Loucy (cell line): ENCODE measurements around the gene MTMR12.

Source experiments
- H2AFZ ChIP-seq: fragments of 200-600 bp; sonication (generic); 2 replicates; pipeline ENCODE4 v1.6.0; 2016; ENCODE audit warnings: antibody characterized with exemption, mild to moderate bottlenecking, low read length, moderate library complexity
- H3F3A ChIP-seq: fragments of 200-600 bp; 2 replicates; pipeline ENCODE4 v1.6.0; 2016; ENCODE audit warnings: antibody characterized with exemption, low read depth, mild to moderate bottlenecking
- H3K27me3 ChIP-seq: fragments of 200-600 bp; sonication (generic); 2 replicates; pipeline ENCODE4 v1.6.1; 2014; ENCODE audit warnings: low read length, mild to moderate bottlenecking; ENCODE audit not compliant: insufficient read depth, poor library complexity, severe bottlenecking
- H3K36me3 ChIP-seq: fragments of 200-600 bp; sonication (generic); 2 replicates; pipeline ENCODE4 v1.6.1; 2016; ENCODE audit warnings: low read length; ENCODE audit not compliant: insufficient read depth
- H3K4me1 ChIP-seq: fragments of 200-600 bp; sonication (generic); 2 replicates; pipeline ENCODE4 v1.5.1; 2014; ENCODE audit warnings: low read length, mild to moderate bottlenecking; ENCODE audit not compliant: insufficient read depth, poor library complexity, severe bottlenecking
- H3K4me2 ChIP-seq: fragments of 200-600 bp; sonication (generic); 2 replicates; pipeline ENCODE4 v1.6.0; 2014; ENCODE audit warnings: antibody characterized with exemption, low read length, low read depth, mild to moderate bottlenecking; ENCODE audit not compliant: poor library complexity, severe bottlenecking
- H3K4me3 ChIP-seq: fragments of 200-600 bp; sonication (generic); 2 replicates; pipeline ENCODE4 v1.5.1; 2014; ENCODE audit warnings: low read length, mild to moderate bottlenecking, mixed read lengths; ENCODE audit not compliant: poor library complexity, severe bottlenecking
- H3K79me2 ChIP-seq: fragments of 200-600 bp; sonication (generic); 2 replicates; pipeline ENCODE4 v1.6.1; 2014; ENCODE audit warnings: low read length; ENCODE audit not compliant: insufficient read depth
- H3K9ac ChIP-seq: fragments of 200-600 bp; sonication (generic); 2 replicates; pipeline ENCODE4 v1.6.0; 2014; ENCODE audit warnings: mild to moderate bottlenecking, low read depth, low read length, moderate library complexity; ENCODE audit not compliant: poor library complexity, severe bottlenecking
- H3K9me2 ChIP-seq: fragments of 200-600 bp; sonication (generic); replicated peaks from 2 replicates; pipeline ENCODE4 v1.6.1; 2016; ENCODE audit warnings: low read depth, low read length, mixed read lengths
- H3K9me3 ChIP-seq: fragments of 200-600 bp; sonication (generic); 2 replicates; pipeline ENCODE4 v1.6.1; 2014; ENCODE audit warnings: mild to moderate bottlenecking, antibody characterized with exemption, low read length, low read depth; ENCODE audit not compliant: insufficient read depth
- H4K20me1 ChIP-seq: fragments of 200-600 bp; sonication (generic); 2 replicates; pipeline ENCODE4 v1.6.0; 2014; ENCODE audit warnings: antibody characterized with exemption, low read length, mild to moderate bottlenecking; ENCODE audit not compliant: insufficient read depth, poor library complexity, severe bottlenecking
- EZH2phosphoT487 ChIP-seq: fragments of 200-600 bp; IDR thresholded peaks from 2 replicates; pipeline ENCODE4 v1.6.1; 2018; ENCODE audit warnings: antibody characterized with exemption, mild to moderate bottlenecking, moderate library complexity, borderline replicate concordance
- TF ChIP-seq, protein P1 (sequence below): fragments of 200-600 bp; sonication (generic); conservative IDR thresholded peaks from 2 replicates; pipeline ENCODE4 v1.5.1; 2014; ENCODE audit warnings: mild to moderate bottlenecking, antibody characterized with exemption, low read length

Gene MTMR12

DNA sequence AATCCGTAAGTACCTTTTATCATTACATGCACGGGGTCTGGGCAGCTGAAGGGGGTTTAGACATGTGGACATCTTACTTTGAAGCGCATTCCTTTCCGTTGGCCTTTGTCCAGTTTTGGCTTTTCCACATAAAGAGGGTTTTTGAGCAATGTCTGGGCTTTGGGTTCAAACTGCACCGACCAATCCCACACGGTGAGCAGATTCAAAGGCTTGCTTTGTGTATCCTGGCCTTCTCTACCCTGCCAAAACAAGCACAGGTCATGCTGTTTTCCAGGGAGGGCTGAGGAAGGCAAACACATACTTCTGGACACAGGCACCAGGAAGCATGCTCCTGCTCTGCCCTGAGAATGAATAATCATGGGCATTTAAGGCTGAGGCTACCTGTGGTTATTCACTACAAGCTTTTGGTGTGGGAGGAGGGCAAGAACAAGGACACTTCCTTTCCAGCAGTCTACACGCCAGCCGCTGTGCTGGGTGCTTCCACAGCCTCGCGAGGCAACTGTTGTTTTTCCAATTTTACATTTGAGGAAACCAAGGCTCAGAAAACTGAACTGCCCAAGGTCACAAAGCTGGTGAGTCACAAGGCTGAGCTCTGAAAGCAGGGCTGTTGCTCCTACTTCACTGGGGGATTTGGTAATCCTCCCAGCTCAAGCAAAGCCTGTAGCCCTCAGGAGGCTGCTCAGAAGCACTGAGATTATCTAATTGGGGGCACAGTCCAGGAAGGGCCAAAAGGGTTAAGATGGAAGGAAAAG, 78.9 kb downstream of the MTMR12 start:
- no peak overlapping the region for H3K4me3 ChIP-seq
- no peak overlapping the region for H3K9ac ChIP-seq
- no peaks in the 10 kb centered on the region for H3K79me2 ChIP-seq
- H3K27me3 ChIP-seq, result no peaks in the 10 kb centered on the region
- peaks cover 10% of the 10 kb centered on the region; the same call in 1 of the 2 replicates for H3K36me3 ChIP-seq
- H2AFZ ChIP-seq, result no peak overlapping the region
- no peaks in the 10 kb centered on the region for H4K20me1 ChIP-seq
- no peaks in the 10 kb centered on the region for H3K4me1 ChIP-seq
- H3K9me2 ChIP-seq, result no peaks in the 10 kb centered on the region
- H3F3A ChIP-seq, result no peaks in the 10 kb centered on the region
- TF ChIP-seq EZH2phosphoT487, result no peak
- TF ChIP-seq, protein P1, sequence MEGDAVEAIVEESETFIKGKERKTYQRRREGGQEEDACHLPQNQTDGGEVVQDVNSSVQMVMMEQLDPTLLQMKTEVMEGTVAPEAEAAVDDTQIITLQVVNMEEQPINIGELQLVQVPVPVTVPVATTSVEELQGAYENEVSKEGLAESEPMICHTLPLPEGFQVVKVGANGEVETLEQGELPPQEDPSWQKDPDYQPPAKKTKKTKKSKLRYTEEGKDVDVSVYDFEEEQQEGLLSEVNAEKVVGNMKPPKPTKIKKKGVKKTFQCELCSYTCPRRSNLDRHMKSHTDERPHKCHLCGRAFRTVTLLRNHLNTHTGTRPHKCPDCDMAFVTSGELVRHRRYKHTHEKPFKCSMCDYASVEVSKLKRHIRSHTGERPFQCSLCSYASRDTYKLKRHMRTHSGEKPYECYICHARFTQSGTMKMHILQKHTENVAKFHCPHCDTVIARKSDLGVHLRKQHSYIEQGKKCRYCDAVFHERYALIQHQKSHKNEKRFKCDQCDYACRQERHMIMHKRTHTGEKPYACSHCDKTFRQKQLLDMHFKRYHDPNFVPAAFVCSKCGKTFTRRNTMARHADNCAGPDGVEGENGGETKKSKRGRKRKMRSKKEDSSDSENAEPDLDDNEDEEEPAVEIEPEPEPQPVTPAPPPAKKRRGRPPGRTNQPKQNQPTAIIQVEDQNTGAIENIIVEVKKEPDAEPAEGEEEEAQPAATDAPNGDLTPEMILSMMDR, result no peak
- no peaks in the 10 kb centered on the region for H3K9me3 ChIP-seq
- no peak overlapping the region for H3K4me2 ChIP-seq

DNA sequence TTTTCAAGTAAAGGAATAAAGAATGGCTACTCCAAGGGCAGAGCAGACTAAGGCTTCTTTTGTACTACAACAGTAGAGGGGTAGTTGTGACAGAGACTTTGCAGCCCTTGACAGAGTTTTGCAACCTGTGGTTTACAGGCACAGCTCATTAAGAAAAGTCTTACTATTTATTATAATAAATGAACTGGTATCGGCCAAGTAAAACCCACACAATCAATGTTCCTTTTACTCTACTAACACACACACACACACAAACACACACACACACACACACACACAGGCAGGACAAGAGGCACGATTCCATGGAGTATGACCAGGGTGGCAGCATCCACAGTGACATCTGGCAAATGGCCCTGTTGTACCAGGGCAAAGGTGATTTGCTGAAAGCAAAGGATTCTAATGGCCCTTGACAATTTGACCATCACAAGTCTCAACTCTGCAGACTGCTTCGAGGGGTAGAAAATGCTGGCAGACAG, 79.5 kb downstream of the MTMR12 start:
- no peak overlapping the region for H3K4me2 ChIP-seq
- no peaks in the 10 kb centered on the region for H4K20me1 ChIP-seq
- TF ChIP-seq EZH2phosphoT487, result no peak
- TF ChIP-seq, protein P1, result no peak
- H3K79me2 ChIP-seq, result no peaks in the 10 kb centered on the region
- no peaks in the 10 kb centered on the region for H3F3A ChIP-seq
- H3K9ac ChIP-seq, result no peak overlapping the region
- no peaks in the 10 kb centered on the region for H3K9me2 ChIP-seq
- no peaks in the 10 kb centered on the region for H3K9me3 ChIP-seq
- no peaks in the 10 kb centered on the region for H3K4me1 ChIP-seq
- H3K27me3 ChIP-seq, result no peaks in the 10 kb centered on the region
- H3K4me3 ChIP-seq, result no peak overlapping the region
- H2AFZ ChIP-seq, result no peak overlapping the region
- peaks cover 10% of the 10 kb centered on the region; the same call in 1 of the 2 replicates for H3K36me3 ChIP-seq

DNA sequence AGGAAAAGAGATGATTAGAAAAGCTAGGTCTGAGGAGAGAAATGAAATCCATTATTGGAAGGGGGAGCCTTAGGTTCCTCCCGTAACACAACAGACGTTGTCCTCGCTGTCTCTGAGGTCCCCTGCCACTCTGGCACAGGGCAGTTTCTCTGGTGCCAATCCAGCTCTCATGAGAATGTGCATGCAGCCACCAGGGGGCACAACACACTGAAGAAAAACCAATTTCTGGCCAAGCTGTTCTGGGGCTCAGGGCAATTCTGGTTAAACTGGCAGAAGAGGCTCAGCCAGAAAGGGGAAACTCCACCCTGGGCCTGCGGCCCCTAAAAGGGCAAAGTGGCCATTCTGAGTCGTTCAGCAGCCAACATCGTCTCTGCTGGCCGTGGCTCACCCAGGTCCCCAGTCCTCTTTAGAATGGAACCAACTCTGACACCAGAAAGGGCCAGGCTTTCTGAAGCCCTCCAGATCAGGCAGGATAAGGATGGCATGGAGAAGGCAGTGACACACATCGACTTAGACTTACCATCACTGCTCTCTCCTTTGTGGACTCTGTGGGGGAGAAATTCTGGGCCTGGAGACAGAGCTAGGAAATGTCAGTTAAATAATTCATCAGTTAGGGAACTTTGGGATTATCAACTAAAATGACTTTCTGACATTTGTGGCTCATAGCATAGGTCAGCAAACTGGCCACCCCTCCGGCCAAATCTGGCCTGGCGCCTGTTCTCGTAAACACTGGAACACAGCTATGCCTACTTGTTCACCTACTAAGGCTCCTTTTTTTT, 80.1 kb downstream of the MTMR12 start:
- H3K4me2 ChIP-seq, result no peak overlapping the region

More for the DNA sequence above, 80.1 kb downstream of the MTMR12 start:
- Histone ChIP-seq H3K27me3 (no peaks in the 10 kb centered on the region), H3K9me3 (no peaks in the 10 kb centered on the region), H3K36me3 (peaks cover 10% of the 10 kb centered on the region; the same call in 1 of the 2 replicates), H3K4me1 (no peaks in the 10 kb centered on the region), H3K79me2 (no peaks in the 10 kb centered on the region), H3K9ac (no peak overlapping the region), H3K9me2 (no peaks in the 10 kb centered on the region), H2AFZ (no peak overlapping the region), H3F3A (no peaks in the 10 kb centered on the region), H3K4me3 (no peak overlapping the region), H4K20me1 (no peaks in the 10 kb centered on the region)
- no peak for TF ChIP-seq EZH2phosphoT487
- TF ChIP-seq, protein P1, result peak; percentile 85
